Neural cell (in vitro differentiated cells): ENCODE results near the gene HS6ST3.

ENCODE experiments used
- CTCF ChIP-seq: fragments of 450-650 bp; IDR thresholded peaks from 2 replicates; pipeline ENCODE4 v1.5.1; 2014; ENCODE audit warnings: antibody characterized with exemption, mild to moderate bottlenecking, moderate library complexity; ENCODE audit not compliant: poor library complexity, severe bottlenecking
- EP300 ChIP-seq: fragments of 450-650 bp; conservative IDR thresholded peaks from 2 replicates; pipeline ENCODE4 v1.6.1; 2014; ENCODE audit warnings: antibody characterized with exemption, mild to moderate bottlenecking, moderate library complexity; ENCODE audit not compliant: poor library complexity, severe bottlenecking
- POLR2AphosphoS5 ChIP-seq: IDR thresholded peaks from 2 replicates; pipeline ENCODE4 v1.6.1; 2012

- TF ChIP-seq CTCF, result no peak
- TF ChIP-seq POLR2AphosphoS5, result no peak
- no peak for TF ChIP-seq EP300
Observed at GRCh38 chr13:96849091-96849490, 759.2 kb downstream of the HS6ST3 start.
